ENCODE data around the gene ADNP2. TPM values are rescaled to one million over a fixed set of nuclear protein-coding genes. Genes with fewer than 3 reads are reported as not detected.
"Not testable (repeated sequence)": the region's sequence is repeated elsewhere in the genome, so short reads cannot be mapped to it uniquely, and the experiment has no call there.

The ADNP2 gene
- total RNA-seq, 1 donor from 2014 or later: 14.8 TPM

- DNase-seq: no peak
These were observed 36.2 kb downstream of the ADNP2 start for GRCh38 chr18:80145196-80145804.

DNA sequence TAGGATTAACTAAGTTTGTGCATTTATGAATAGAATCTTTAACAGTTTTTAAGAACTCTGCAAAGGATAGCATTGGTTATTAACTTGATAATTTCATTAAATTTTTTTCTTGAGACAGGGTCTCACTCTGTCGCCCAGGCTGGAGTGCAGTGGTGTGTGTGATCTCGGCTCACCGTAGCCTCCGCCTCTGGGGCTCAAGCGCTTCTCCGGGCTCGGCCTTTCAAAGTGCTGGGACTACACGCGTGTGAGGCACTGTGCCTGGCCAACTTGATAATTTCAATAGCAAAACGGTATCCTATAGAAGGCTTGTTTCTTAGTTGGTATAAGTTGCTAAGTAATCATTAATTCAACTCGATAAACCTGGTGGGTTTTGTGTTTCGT lies 38.0 kb downstream of the ADNP2 start:
- no peak for DNase-seq

DNA sequence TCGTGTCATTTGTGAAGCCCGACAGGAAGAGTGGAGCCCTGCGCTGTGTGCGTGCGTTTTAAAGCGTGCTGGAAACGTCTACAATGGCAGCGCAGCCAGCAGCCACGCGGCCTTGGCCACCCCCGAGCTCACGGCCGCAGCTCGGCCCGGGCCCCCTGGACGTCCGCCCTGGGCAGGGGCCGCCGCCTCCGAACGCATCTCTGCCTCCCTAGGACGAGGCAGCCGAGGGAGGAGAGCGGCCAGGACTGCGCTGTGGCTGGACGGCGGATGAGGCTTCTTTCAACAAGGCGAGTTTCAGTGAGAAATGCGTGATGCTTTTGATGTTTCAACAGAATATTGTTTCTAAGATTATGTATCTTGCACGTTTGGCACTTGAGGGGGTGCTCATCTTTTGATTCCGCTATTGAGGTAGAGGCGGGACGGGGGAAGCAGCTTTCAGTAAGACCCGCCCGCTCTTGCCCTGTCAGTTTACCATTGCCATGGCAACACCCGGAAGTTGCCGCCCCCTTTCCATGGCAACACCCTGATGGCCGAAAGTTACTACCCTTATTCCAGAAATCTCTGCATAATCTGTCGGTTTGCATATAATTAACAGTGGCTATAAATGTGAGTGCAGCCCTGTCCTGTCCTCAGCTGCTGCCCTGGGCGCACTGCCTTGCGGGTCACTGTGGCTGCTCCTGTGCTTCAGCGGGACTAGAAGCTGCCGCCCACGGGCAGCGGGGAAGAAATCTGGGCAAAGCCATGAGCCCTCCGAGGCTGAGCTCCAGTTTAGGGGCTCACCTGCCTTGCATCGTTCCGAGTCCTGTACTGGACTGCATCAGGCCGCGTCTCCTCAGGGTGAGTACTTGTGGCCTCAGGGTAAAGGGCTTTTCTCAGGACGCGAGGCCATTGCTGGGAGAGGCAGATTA lies 38.6 kb downstream of the ADNP2 start:
- DNase-seq: peak; percentile 71

- DNase-seq: no peak
These were observed 39.5 kb downstream of the ADNP2 start for GRCh38 chr18:80148326-80149199.

GRCh38 chr18:80149667-80150066 lies 40.6 kb downstream of the ADNP2 start:
- DNase-seq: no peak

- DNase-seq: no peak
These were observed 45.2 kb downstream of the ADNP2 start for GRCh38 chr18:80154293-80154692.

GRCh38 chr18:80157708-80158343 lies 48.8 kb downstream of the ADNP2 start:
- DNase-seq: peak; percentile 13

DNA sequence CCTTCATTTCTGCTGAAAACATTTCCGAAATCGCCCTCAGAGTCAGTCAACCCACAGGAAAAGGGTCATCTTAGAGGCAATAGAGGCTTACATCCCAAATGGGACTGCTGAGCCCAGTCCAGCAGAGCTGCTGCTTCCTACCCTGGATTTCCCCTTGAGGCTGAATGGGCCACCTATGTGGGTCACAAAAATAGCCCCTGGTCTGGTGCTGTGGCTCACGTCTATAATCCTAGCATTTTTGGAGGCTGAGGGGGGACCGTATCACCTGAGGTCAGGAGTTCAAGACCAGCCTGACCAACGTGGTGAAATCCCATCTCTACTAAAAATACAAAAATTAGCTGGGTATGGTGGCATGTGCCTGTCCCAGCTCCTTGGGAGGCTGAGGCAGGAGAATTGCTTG lies 49.3 kb downstream of the ADNP2 start:
- DNase-seq: no peak

- DNase-seq: no peak
These were observed 50.9 kb downstream of the ADNP2 start for GRCh38 chr18:80159713-80160636.

- no peak for DNase-seq
These were observed 52.8 kb downstream of the ADNP2 start for GRCh38 chr18:80161781-80162417.

- DNase-seq: no peak
These were observed 54.1 kb downstream of the ADNP2 start for GRCh38 chr18:80163183-80163582.

- DNase-seq: not testable (repeated sequence)
These were observed 55.8 kb downstream of the ADNP2 start for GRCh38 chr18:80164727-80165355.

DNA sequence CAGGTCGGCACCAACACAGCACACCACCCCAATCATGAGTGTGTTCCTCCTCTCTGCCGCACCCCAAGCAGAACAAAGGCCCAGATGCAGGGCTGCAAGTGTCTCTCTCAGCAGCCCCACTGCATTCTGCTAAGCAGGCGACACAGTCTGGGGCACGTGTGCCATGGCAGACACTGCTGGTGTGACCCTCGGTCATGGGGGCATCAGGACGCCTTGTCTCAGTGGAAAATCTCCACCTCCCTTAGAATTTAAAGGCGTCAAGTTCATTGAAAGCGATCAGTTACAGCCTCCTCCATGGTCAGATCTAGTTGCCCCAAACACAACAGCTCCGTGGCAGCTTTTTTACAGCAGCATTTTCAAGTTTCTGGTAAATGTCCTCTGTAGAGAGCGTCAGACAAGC lies 57.2 kb downstream of the ADNP2 start:
- no peak for DNase-seq

- no peak for DNase-seq
These were observed 57.7 kb downstream of the ADNP2 start for GRCh38 chr18:80166725-80167124.

DNA sequence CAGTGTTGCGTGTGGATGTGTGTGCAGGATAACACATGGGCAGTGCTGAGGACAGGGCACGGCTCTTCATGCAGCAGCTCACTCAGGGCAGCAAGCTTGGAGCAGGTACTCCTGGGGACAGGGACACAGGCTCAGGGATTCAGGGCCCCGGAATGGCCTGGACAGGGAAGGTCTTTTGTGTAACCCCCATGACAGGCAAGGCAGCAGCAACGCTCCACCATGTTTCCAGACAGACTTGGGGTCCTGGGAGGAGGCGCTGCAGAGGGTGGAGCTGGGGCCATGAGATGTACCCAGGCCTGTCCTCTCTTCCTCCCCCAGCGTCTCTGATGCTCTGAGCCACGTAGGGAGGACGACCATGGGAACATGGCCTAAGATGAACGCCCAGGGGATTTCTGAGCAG lies 58.3 kb downstream of the ADNP2 start:
- DNase-seq: no peak

GRCh38 chr18:80167931-80168330 lies 58.9 kb downstream of the ADNP2 start:
- no peak for DNase-seq

DNA sequence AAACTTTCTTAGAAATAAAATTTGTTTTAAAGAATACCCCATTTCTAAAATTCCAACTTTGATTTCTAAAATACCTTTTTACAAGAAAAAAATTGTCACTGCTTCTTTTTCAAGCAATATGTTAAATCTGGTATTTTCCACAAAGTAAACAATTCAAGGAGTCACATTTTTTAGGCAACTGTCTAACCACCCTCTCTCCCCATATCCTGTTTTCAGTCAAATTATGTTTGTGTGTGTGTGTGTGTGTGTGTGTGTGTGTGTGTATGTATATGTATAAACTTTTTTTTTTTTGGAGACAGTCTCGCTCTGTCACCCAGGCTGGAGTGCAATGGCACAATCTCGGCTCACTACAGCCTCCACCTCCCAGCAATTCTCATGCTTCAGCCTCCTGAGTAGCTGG lies 59.3 kb downstream of the ADNP2 start:
- no peak for DNase-seq

DNA sequence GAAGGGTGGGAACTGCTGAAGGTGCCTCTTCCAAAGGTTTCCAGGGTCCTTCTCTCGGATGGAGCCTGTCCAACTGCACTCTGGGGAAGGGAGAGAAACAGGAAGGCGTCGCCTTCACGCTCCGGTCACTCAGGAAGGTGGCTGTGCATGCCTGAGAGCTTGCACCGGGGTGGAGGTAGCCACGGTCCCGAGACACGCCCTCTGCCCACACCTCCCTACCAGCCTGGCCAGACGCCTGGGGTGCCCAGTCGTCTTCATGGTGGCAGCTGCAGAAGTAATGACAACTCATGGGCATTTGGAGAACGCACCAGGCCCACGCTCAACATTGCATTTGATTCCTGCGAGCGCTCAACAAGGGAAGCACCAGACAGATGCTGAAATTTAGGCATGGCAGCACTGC lies 59.9 kb downstream of the ADNP2 start:
- no peak for DNase-seq

DNA sequence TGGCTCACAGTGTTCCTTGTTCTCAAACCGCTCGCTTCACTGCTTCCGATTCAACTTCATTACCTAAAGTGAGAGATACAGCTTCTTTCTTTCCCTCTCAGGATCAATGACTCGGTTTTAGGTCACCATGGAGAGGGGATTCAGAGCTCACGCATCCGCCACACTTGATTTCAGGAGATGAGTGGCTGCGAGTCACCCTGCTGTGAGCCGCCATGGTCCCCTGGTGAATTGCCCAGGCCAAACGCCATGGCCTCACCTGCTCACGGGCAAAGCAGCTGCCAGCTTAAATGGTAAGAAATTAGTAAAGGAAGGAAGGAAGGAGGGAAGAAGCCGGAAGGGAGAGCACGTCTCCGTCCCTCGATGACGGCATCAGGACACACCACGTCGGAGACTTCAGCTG lies 60.5 kb downstream of the ADNP2 start:
- no peak for DNase-seq

GRCh38 chr18:80170395-80171053 lies 61.5 kb downstream of the ADNP2 start:
- DNase-seq: no peak
